Spleen (tissue), 7 donors: ENCODE measurements around the gene POLR1C.

ENCODE experiments used
- CTCF ChIP-seq, 11 experiments: fragments of 200-600 bp in 7 of 11; fragments of 450-650 bp in 4 of 11; sonication (generic) in 4 of 11; IDR thresholded peaks in 8 of 11; conservative IDR thresholded peaks in 3 of 11; 1 replicate in 7 of 11; 2 replicates in 4 of 11; pipeline versions ENCODE4 v1.4.0 to v1.8.0; 2016 to 2021; ENCODE audit warnings: antibody characterized with exemption in 11 of 11, inconsistent platforms in 4 of 11, mild to moderate bottlenecking in 1 of 11
- POLR2A ChIP-seq, 3 donors: fragments of 450-650 bp; IDR thresholded peaks; one replicate each; pipeline ENCODE4 v1.5.1; 2017; ENCODE audit warnings: antibody characterized with exemption in 3 of 3, mild to moderate bottlenecking in 1 of 3
- donor health status: DM: no; HTN: no; CAD: no; lungs with moderate emphysema.
- donor health status: DM: no; HTN: no; CAD: no.
- donor health status: DM: no; HTN: no; CAD: no.

DNA sequence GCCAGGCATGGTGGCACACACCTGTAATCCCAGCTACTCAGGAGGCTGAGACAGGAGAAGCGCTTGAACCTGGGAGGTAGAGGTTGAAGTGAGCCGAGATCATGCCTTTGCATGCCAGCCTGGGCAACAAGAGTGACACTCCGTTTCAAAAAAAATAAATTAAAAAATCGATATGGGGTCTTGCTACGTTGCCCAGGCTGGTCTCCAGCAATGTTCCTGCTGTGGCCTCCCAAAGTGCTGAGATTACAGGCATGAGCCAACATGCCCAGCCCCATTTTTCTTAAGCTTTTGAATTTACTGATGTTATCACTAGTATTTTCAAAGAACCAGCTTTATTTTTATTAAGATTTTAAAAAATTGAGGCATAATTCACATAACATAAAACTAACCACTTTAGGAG is 23.6 kb downstream of the POLR1C start:
- TF ChIP-seq POLR2A (IDR thresholded peaks at IDR 0.05) (no peak), CTCF (IDR thresholded peaks at IDR 0.05 in 8 of 11, conservative IDR thresholded peaks at IDR 0.05 in 3 of 11) (no peak)
